Measurements from ENCODE around the gene RNU6-9.
"Not testable (repeated sequence)": the region's sequence is repeated elsewhere in the genome, so short reads cannot be mapped to it uniquely, and the experiment has no call there.

RNU6-9 gene

GRCh38 chr19:861756-862580 lies 31.3 kb upstream of the RNU6-9 start:
- peak; percentile 48 for DNase-seq (ENCODE audit: low read depth)

- DNase-seq (ENCODE audit: low read depth): peak; percentile 55
Observed at GRCh38 chr19:862581-863314, 30.5 kb upstream of the RNU6-9 start.

GRCh38 chr19:863315-863620 lies 30.0 kb upstream of the RNU6-9 start:
- no peak for DNase-seq (ENCODE audit: low read depth)

GRCh38 chr19:866769-867300 lies 26.4 kb upstream of the RNU6-9 start:
- DNase-seq (ENCODE audit: low read depth): no peak

- DNase-seq (ENCODE audit: low read depth): no peak
Observed at GRCh38 chr19:867301-867793, 25.9 kb upstream of the RNU6-9 start.

- DNase-seq (ENCODE audit: low read depth): no peak
Observed at GRCh38 chr19:867855-868457, 25.3 kb upstream of the RNU6-9 start.

GRCh38 chr19:868458-869244 lies 24.6 kb upstream of the RNU6-9 start:
- DNase-seq (ENCODE audit: low read depth): no peak

- no peak for DNase-seq (ENCODE audit: low read depth)
Observed at GRCh38 chr19:869245-870177, 23.8 kb upstream of the RNU6-9 start.

- DNase-seq (ENCODE audit: low read depth): no peak
Observed at GRCh38 chr19:870314-870713, 23.0 kb upstream of the RNU6-9 start.

GRCh38 chr19:870963-871401 lies 22.3 kb upstream of the RNU6-9 start:
- no peak for DNase-seq (ENCODE audit: low read depth)

GRCh38 chr19:871446-872265 lies 21.6 kb upstream of the RNU6-9 start:
- no peak for DNase-seq (ENCODE audit: low read depth)

GRCh38 chr19:872266-872951 lies 20.9 kb upstream of the RNU6-9 start:
- peak; percentile 28 for DNase-seq (ENCODE audit: low read depth)

- no peak for DNase-seq (ENCODE audit: low read depth)
Observed at GRCh38 chr19:873084-873483, 20.2 kb upstream of the RNU6-9 start.

GRCh38 chr19:873561-874041 lies 19.7 kb upstream of the RNU6-9 start:
- no peak for DNase-seq (ENCODE audit: low read depth)

GRCh38 chr19:875265-875879 lies 17.9 kb upstream of the RNU6-9 start:
- DNase-seq (ENCODE audit: low read depth): no peak

- DNase-seq (ENCODE audit: low read depth): no peak
Observed at GRCh38 chr19:876089-876488, 17.2 kb upstream of the RNU6-9 start.

GRCh38 chr19:876780-877314 lies 16.4 kb upstream of the RNU6-9 start:
- DNase-seq (ENCODE audit: low read depth): no peak

- DNase-seq (ENCODE audit: low read depth): not testable (repeated sequence)
Observed at GRCh38 chr19:877992-878660, 15.2 kb upstream of the RNU6-9 start.

Measured in stimulated activated CD8-positive, alpha-beta memory T cell treated with anti-CD3 and anti-CD28 coated beads, Interleukin-15, amount 100 ng/mL, for 24 hours (primary cell).